HTR-8/SVneo (cell line): ENCODE results near the gene PIPOX.
"Not testable (repeated sequence)": the region's sequence is repeated elsewhere in the genome, so short reads cannot be mapped to it uniquely, and the experiment has no call there.

ENCODE experiments used
- DNase-seq: peaks from one replicate; pipeline ENCODE4 v3.0.0; 2011; ENCODE audit warnings: low spot score, mixed read lengths; ENCODE audit not compliant: insufficient read length
- FAIRE-seq: peaks from 2 replicates; lab custom pipeline; 2011; peaks lifted over from hg19 to GRCh38; lab: Jason Lieb, UNC

PIPOX gene

DNA sequence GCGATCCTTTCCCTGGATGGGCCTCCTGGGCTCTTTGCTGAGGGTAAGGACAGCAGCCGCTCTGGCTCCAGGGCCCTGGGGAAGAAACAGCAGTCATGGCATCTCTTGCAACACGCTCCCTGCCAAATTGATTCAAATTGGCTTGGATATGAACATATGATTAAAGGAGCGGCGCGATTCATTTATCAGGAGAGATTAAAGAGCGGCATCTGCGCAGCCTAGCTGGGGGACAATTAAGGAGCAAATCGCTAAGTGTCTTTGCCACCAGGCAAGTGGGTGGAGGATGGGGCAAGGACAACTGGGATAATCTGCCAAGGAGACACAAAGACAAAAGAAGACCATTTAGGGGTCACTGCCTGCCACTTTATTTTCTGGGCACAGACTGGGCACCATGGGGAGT, 27.8 kb downstream of the PIPOX start:
- no peak for FAIRE-seq
- no peak for DNase-seq

DNA sequence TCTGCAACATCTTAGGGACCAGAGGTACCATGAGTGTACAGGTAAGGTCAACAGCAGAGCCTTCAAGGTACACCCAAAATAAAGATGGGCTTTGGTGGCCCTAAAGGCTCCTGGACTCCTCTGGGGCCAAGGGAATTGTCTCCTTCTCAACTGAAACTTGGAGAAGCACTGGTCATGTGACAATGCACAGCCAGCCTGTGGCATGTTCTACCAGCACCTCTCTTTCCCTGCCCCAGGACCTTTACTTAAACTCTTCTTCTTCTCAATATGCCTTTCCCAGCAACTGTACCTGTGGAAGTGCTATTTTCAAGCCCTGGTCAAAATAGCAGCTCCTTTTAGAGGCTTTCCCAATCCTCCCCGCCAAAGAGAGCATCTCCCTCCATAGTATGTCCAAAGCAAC, 28.4 kb downstream of the PIPOX start:
- no peak for FAIRE-seq
- no peak for DNase-seq

DNA sequence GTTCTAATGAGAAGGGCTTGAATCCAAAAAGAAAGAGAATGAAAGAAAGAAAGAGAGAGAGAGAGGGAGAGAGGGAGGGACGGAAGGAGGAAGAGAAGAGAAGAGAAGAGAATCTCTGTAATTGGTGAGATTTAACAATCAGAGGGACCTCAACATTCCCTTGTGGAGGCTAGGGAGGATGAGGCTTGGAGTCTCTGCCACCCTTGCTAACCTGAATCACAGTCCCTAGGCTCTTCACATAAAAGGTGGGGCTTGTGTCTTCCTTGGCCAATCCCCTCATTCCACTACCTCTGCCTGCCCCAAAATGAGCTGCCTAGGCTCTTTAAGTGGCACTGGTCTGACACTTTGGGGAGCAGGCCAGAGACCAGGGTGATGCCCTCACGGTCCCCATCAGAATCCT, 30.1 kb downstream of the PIPOX start:
- no peak for FAIRE-seq
- no peak for DNase-seq

DNA sequence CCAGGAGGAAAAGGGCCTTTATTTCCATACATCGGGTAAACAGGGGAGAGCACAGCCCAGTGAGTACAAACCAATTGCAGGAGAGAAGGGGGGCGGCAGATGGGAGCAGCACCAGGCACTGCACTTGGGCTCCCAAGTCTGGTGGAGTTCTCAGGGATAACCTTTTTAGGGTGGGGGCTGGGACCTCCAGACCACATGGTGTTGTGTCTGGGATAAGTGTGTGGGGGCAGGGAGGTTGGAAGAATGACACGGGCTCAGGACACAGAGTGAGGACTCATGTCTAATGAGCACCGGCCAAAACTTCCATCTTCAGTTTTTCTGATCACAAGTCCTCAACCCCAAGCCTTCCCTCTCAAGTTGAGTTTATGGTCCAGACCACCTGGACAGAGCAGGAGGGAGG, 30.6 kb downstream of the PIPOX start:
- FAIRE-seq, result peak; percentile 9

DNA sequence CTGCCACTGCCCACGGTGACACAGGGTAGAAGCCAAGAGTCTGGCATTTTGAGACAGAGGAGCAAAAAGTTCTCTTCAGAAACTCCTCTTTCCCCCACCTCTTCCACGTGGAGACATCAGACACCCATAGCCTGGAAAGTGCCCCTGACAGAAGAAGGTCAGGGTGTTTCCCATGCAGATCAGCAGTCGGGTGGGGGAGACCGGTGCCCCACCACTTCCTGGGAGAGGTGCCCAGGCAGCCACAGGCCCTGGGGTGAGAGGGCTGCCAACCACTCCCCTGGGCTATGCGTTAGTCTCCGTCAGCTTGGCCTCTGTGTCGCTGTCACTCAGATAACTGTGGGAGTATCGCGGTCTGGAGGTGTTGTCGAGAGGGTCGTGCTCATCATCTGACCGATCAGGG, 31.5 kb downstream of the PIPOX start:
- FAIRE-seq (no peak), DNase-seq (no peak)

More for the DNA sequence above, 30.6 kb downstream of the PIPOX start:
- no peak for DNase-seq

DNA sequence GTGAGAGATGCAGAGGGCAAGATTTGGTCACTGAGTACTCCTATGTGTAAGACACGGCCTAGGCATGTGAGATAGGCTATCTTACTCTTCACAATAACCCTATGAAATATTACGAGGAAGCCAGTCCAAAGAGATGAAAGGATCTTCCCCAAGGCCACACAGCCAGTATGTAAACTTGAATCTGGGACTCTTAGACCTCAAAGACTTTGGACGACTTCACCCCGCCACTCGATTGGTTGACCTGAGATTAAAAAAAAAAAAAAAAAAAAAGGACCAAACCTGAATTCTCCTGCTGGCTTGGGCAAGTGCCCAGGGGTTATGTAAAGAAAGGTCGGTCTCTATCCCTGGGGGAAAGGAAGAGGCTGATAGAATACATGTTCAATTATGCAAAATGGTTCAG, 33.1 kb downstream of the PIPOX start:
- DNase-seq, result no peak
- no peak for FAIRE-seq

DNA sequence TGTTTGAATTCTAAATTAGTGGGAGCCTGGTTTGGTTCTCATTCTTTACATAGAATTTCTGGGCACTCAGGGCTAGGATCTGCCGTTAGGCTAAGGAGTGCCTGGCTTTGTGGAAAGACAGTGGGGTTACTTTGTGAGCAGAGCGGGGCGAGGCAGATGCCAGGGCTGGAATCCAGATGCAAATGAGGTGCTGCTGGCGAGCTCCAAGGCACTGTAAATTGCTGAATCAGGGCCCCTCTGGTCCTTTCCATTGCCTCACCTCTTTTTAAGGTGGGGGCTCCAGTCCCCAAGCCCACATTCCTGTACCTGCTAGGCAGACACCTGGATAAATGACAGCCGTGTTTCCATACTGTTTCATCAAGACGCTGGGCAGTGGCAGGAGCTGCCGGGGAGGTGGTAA, 33.8 kb downstream of the PIPOX start:
- FAIRE-seq, result no peak
- no peak for DNase-seq

DNA sequence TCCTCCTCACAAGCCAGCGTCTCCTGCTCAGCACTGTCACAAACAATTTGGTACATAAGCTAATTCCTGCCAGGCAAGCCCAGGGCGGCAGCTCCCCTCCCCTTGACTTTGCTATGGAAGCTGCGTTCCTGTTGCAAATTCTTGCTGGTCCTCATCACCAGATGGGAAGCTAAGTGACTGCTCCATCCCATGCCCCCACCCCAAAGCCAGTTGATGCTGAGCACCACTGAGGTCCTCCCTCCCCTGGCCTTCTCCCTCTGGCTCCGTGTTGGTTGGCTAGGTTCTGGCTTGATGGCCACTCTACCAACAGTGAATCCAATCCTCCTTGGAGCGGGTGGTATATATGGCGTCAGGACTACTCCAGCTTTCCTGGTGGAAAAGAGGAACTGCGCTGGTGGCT, 34.4 kb downstream of the PIPOX start:
- DNase-seq, result no peak
- FAIRE-seq, result no peak

DNA sequence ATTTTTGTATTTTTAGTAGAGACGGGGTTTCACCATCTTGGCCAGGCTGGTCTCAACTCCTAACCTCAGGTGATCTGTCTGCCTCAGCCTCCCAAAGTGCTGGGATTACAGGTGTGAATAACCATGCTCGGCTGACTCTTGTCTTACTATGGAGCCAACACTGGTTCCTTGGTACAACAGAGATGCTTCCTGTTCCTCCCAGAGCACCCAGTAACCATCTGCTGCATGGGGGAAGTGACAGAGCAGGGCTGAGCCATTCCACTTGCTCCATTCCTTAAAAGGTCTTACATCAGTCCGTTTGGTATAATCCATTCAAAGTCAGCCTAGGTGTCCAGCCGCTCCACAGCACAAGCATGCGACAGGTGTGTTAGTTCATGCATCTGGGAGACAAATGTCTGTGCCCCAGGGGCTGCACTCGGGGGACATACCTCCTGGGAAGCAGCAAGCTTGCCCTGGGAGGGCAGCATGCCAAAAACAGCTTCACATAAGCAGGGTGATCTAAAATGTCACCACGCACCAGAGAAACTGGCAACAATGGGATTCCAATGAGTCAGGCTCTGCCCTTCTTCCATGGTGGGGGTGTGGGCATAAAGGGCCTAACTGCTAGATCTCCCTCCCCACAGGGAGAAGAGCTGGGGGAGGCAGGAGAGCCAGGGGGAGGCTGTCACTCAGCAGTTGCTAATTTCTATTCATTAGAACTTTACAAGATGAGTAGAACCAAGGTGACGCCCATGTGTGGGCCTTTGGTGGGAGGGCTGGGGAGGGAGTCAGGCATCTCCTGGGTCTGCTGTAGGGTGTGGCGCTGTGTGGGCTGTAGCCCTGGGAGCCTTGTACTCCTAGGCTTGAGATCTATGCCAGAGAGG, 35.5 kb downstream of the PIPOX start:
- FAIRE-seq (no peak), DNase-seq (no peak)

DNA sequence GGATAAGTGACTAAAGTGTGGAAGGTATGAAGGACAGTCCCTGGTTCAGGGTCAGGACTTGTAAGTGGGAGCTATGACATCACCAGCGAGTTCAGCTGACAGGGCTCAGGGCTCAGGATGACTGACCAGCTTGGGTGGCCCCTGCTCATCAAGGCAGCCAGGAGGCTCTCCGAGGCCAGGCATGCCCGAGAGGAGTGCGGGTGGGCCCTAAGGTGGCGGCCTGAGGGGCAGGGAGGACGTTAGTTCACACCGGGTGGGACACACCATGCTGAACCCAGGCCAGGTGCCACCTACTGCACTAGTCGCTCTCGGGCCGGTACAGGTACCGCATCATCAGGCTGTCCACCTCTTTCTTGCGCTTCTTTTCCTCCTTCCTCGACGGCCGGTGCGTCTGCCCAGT, 36.5 kb downstream of the PIPOX start:
- FAIRE-seq, result peak; percentile 4
- DNase-seq, result no peak

DNA sequence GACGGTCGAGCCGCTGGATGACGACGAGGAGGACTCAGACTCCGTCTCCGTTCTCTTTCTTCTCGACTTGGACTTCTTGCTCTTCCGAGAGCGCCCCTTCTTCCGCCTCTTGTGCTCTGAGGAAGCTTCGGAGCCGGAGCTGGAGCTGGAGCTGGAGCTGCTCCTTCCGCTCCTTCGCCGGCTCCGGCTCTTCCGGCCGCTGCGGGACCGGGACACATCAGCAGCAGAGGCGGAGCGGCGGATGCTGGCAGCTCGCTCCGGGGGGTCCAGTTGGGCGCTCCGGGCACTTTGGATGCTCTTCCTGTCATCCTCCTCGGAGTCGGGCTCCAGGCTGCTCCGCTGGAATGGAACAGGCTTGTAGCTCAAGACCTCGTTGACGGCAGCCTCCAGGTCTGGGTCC, 36.9 kb downstream of the PIPOX start:
- no peak for FAIRE-seq
- DNase-seq, result no peak

DNA sequence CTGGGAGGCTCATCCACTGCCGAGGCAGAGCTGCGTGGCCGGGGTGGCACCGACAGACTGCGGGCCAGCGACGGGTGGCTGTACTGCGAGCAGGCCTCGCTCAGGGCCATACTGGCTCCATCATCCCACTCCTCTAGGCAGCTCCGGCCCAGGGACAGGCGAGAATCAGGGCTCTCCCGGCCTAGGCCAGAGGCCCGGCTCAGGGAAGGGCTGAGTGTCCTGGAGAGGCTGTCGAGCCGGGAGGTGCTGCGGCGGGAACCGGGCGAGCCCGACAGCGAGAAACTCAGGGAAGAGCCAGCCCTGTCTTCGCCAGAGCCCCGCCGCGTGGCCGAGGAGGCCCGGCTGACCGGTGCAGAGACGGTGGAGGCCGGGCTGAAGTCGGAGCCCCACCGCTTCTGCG, 37.4 kb downstream of the PIPOX start:
- no peak for DNase-seq
- no peak for FAIRE-seq

DNA sequence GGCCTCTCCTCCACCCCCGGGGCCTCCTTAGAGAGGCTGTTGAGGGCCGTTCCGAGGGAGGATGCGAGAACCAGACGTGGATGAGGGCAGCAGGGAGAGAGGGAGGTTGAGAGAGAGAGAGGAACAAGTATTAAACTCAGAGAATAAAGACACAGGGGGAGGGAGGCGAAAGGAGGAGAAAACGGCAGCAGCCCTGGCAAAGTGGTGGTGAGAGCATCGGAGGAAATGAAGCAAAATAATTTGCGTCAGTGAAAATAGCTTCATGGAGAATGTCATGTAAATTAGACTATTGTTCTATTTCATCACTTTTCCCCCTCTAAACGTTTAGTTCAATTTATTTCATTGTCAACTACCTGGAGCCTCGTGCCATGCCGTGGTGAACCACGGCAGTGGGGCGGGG, 38.0 kb downstream of the PIPOX start:
- no peak for FAIRE-seq

DNA sequence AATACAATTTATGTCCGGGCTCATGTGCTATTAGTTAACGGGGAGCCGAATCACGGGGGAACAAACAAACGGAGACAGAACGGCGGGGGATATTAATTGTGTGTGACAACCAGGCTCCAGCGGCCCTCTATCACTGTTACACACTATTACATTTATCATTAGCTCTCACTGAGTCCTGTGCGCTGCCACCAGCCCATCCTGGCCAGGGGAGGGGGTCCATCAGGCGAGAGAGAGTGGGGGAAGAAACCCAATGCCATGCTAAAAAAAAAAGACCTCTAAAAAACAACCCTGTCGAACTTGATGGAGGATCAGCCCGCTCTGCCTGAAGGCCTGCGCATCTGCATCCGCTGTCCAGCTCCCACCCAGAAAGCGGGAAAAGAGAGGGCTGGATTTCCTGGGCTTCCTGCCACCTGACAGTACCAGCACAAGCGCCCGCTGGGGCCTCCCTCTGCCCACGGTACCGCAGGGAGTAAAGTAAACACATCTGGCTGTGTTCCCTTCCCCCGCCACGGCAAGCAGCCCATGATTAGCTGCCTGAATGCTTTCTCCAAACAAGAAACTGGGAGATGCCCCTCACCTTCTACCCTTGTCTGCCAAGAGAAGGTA, 41.7 kb downstream of the PIPOX start:
- FAIRE-seq, result no peak
- no peak for DNase-seq

More for the DNA sequence above, 38.0 kb downstream of the PIPOX start:
- no peak for DNase-seq

DNA sequence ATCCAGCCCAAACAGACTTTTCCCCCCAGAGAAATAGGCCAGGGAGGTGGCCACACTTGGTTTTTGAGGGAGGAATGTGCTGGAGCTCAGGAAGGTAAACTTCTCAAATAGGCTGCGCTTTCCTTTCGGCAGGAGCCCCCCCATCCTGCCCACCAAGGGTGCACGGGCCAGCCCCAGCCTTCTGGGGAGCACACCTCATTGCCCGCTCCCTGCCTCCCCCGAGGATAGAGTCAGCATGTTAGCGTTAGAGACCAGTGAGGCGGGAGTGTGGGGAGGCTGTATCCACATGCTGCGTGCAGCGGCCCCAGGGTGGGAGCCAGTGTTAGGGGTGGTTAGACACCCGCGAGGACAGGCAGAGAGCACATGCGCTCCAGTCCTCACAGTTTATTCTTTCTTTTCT, 42.3 kb downstream of the PIPOX start:
- FAIRE-seq (no peak), DNase-seq (no peak)

DNA sequence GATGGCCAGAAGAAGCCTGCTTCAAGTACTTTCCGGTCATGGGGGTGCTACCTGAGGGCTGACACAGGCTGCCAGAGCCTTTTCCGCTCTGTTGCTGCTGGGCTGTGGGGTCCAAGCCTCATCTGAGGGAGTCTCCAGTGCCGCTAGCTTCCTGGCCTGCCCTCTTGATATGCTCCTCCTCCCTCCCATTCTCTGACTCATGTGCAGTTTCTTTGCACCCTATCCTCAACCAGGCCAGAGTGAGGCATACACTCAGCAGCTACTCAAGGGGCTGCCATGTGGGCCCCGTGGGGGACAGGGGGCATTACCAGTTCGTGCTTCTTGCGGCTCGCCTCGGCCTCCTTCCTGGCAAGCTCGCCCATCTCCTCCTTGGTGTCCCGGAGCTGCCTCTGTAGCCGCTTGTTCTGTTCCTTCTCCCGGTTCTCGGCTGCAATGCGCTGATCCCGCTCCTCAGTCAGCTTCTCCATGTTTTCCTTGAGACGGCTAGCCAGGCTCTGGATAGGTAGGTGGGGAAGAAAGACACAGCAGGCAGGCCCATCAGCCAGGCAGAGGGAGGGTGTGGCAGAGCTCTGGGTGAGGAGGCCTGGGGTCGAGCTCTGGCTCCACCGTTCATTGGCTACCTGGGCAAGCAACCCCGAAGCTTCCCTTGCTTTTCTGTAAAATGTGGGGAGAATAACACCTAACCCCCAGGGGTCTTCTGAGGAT, 43.8 kb downstream of the PIPOX start:
- DNase-seq (no peak), FAIRE-seq (no peak)

DNA sequence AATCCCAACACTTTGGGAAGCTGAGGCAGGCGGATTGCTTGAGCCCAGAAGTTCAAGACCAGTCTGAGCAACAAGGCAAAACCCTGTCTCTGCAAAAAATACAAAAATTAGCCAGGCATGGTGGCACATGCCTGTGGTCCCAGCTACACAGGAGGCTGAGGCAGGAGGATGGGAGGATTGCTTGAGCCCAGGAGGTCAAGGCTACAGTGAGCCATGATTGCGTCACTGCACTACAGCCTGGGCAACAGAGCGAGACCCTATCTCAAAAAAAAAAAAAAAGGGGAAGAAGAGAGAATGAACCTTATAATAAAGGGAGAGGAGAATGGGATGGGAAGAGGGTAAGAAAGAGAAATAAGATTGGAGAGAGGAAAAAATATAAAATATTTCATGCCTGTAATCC, 45.8 kb downstream of the PIPOX start:
- DNase-seq, FAIRE-seq: not testable (repeated sequence)

DNA sequence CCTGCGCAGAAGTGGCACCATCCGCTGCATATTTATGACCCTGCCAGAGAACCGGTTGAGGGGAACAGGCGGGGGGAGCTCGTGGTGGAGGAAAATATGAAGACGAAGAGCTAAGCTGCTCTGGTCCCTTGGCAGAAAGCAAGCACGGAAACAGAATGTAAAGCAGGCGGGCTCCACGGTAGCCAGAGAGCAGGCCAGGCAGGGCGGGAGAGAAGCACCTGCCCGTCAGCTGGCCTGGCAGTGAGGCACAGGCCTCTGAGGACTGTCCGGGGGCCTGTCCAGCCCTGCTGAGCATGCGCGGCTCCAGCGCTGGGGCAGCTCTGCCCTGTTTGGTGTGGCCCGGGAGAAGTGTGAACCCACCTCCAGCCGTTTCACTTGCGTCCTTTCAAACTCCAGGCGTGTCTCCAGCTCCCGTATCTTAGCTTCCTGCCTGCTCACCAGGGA, 46.7 kb downstream of the PIPOX start:
- DNase-seq (no peak), FAIRE-seq (no peak)

DNA sequence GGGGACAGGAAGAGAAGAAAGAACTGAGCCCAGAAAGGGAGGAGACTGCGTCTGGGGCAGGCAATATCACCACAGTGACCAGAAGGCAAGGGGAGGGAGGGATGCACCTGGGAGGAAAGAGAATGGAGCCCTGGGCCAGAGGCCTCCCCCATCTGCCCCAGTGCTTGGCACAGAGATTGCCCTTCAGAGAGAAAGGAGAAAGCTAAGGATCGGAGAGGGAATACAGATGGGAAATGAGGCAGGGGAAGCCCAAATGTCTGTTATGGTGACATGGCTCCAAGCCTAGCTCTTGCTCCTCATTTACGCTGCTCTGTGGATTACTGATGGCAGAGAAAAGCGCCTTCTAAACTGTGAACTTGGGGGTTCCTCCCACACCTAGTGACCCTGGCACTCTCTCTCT, 47.2 kb downstream of the PIPOX start:
- no peak for DNase-seq
- no peak for FAIRE-seq

DNA sequence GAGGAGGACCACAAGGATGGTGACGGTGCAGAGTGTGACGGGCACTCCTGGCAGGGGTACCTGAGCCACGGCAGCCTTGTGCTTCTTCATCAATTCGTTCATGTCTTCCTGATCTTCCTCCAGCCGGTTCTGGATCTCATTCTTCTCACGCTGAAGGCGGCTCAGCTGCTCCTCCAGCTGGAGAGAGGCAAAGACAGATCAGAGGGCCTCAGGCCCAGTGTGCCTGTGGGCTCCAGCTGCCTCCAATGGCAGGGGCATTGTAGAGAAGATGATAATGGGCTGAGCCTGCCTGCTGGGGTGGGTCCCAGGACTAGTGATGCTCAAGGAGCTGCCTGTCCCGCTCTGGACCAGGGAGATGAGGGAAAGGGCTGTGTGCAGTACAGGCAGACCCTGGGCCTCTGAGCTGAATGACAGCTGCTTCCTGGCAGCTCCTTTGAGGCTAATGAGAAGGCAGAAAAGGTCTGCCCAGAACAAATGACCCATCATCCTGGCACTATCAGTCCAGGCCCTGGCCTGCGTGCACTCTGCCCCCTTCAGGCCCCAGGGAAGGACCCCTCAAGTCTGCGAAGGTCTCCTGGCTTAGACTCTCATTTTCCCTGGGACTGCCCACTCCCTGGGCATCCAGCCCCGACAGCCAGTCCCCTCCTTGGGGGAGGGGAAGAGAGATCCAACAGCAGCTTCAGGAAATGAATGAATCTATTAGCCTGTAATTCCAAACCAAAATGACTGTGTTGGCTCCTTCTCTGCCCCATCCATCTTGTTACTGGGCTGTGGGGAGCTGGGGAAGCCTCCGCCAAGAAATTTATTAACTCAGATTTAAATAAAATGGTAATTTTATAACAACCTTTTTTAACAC, 48.0 kb downstream of the PIPOX start:
- no peak for DNase-seq
- FAIRE-seq, result no peak
